AG09309 (cell line): Measurements from ENCODE around the gene RAB19.
"Not testable (repeated sequence)": the region's sequence is repeated elsewhere in the genome, so short reads cannot be mapped to it uniquely, and the experiment has no call there.

ENCODE experiments used
- DNase-seq: peaks from one replicate; pipeline ENCODE4 v3.0.0-alpha.2; 2010; ENCODE audit warnings: low read depth
- H3K4me3 ChIP-seq: 2 replicates; pipeline ENCODE4 v1.5.1; 2011; ENCODE audit warnings: mild to moderate bottlenecking, low read depth, low read length, moderate library complexity; ENCODE audit not compliant: control insufficient read depth
- TF ChIP-seq, protein P1 (sequence below): IDR thresholded peaks from 2 replicates; pipeline ENCODE4 v1.5.1; 2011; ENCODE audit warnings: mild to moderate bottlenecking, low read depth, low read length, inconsistent platforms; ENCODE audit not compliant: insufficient read depth, control insufficient read depth; ENCODE audit errors: missing control alignments

The RAB19 gene

DNA sequence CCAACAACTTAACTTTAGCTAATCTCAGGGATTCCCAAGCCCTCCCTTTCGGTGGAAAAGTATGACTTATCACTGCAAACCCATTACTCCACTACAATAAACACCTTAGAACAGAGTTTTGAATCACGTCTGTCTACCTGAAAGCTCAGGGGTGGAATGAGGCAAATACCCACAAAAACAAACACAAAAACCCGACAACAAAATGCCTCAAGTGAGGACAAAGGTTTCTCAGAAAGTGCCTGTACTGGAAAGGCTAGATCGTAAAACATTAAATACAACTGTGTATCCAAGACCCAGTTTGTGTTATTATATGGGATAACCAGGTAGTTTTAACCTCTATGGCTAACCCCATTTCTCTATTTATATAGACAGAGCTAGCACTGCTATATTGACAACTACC is 49.4 kb downstream of the RAB19 start:
- TF ChIP-seq, protein P1, sequence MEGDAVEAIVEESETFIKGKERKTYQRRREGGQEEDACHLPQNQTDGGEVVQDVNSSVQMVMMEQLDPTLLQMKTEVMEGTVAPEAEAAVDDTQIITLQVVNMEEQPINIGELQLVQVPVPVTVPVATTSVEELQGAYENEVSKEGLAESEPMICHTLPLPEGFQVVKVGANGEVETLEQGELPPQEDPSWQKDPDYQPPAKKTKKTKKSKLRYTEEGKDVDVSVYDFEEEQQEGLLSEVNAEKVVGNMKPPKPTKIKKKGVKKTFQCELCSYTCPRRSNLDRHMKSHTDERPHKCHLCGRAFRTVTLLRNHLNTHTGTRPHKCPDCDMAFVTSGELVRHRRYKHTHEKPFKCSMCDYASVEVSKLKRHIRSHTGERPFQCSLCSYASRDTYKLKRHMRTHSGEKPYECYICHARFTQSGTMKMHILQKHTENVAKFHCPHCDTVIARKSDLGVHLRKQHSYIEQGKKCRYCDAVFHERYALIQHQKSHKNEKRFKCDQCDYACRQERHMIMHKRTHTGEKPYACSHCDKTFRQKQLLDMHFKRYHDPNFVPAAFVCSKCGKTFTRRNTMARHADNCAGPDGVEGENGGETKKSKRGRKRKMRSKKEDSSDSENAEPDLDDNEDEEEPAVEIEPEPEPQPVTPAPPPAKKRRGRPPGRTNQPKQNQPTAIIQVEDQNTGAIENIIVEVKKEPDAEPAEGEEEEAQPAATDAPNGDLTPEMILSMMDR: no peak
- no peak overlapping the region for H3K4me3 ChIP-seq
- no peak for DNase-seq

DNA sequence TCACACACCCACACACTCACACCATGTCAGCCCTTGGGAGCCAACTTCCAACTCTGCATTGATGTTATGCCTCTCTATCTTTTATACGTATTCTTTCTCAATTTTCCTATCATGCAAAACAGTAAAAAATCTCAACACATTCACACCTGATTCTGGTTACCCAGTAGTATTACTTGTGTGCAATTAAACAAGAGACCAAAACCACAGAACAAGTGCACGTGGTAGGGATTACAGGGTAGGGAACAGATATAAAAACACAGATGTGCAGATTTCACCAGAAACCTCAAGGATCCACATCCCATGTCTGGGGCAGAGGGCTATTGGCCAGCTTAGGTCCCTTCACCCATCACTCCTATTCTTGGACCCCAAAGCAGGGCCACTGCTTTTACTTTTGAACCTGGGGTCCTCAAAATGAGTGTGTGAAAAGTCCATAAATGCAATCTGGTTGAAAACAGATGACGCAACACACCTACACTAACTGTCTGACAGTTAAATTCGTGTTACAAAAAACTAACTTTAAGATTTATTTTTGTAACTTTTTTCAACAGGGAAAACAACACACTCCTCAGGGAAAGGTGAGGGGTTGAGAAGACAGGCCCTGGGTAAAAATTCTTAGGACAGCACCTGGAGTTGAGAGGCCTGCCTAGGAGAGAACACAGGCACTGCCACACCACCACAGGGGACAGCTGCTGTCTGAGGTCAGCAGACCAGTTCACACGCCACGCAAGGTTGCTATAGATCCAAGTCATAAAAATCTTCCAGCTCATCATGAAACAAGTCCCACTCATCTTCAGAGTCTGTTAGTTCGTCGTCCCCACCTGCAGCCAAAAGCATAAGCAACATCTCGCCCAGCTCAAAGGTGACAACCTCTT is 50.2 kb downstream of the RAB19 start:
- not testable (repeated sequence) for DNase-seq

GRCh38 chr7:140454657-140455015 is 50.8 kb downstream of the RAB19 start:
- TF ChIP-seq, protein P1: no peak
- H3K4me3 ChIP-seq: no peak overlapping the region
- DNase-seq: no peak

More for the DNA sequence above, 50.2 kb downstream of the RAB19 start:
- not testable (repeated sequence) for H3K4me3 ChIP-seq

DNA sequence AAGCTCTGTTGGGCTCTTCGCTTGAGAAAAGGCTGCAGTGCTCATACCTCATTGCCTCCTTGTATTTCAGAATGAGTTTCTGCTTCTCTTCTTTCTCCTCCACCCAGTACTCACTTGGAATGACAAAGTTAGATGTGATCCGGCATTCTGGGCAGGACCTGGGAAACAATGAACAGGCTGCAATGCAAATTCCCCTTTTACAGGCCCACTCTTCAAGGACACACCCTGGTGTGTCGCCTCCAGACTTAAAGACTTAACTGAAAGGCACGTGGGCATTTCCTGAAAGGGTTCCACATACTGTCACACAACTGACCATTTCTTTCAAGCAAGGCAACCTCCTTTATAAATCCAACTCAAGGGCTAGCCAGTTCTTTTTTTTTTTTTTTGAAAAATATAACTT is 51.9 kb downstream of the RAB19 start:
- TF ChIP-seq, protein P1: no peak
- no peak for DNase-seq
- no peak overlapping the region for H3K4me3 ChIP-seq

DNA sequence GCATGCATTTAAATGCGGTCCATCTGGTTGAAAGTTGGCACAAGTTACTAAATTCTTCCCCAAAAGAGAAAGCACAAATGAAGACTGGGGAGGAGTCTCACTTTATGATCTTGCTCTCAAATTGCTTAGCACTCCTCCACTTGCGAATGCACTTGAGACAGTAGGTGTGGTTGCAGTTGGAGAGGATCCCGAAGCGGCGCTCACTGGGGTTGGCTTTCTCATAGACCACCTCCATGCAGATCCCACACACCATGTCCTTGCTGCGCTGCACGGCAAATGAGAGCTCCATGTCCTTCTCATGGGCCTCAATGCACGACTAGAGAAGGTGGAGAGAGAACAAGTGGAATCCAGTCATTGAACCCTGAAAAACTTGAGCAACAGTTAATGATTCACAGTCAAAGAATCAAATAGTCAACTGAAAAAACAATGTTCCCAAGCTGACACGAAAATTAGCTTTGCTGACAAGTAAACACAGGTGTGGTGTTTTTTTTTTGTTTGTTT is 52.7 kb downstream of the RAB19 start:
- TF ChIP-seq, protein P1: no peak
- no peak overlapping the region for H3K4me3 ChIP-seq
- no peak for DNase-seq

GRCh38 chr7:140458201-140458600 is 54.3 kb downstream of the RAB19 start:
- DNase-seq: no peak
- TF ChIP-seq, protein P1: no peak
- H3K4me3 ChIP-seq: no peak overlapping the region

GRCh38 chr7:140458916-140459315 is 55.1 kb downstream of the RAB19 start:
- no peak for DNase-seq
- H3K4me3 ChIP-seq: no peak overlapping the region
- TF ChIP-seq, protein P1: no peak
